ENCODE measurements around the gene HSP90B1. TPM values are rescaled to one million over a fixed set of nuclear protein-coding genes. Genes with fewer than 3 reads are reported as not detected.

Gene HSP90B1
- total and polyA plus RNA-seq, 2 of the 13 experiments (the other 11 are each of a cell fraction or from before 2014, with no cell fraction given), result 800 to 954 TPM

- TF ChIP-seq ZBTB7B (CRISPR knock-in tag; IDR thresholded peaks at IDR 0.05) (no peak; the same call in 1 of the 2 replicates), DMAP1 (CRISPR knock-in tag; IDR thresholded peaks at IDR 0.05) (peak; percentile 97), LBX2 (CRISPR knock-in tag; IDR thresholded peaks at IDR 0.05; ENCODE audit: borderline replicate concordance) (no peak), ZHX1 (CRISPR knock-in tag; IDR thresholded peaks at IDR 0.05; ENCODE audit: low read depth) (0 out of 2 replicates have a peak, but pooled peaks have one; percentile 71), MXI1 (IDR thresholded peaks at IDR 0.05; ENCODE audit: borderline replicate concordance, low read depth, low read length) (no peak; the same call in 2 of the 3 replicates), ZNF678 (CRISPR knock-in tag; IDR thresholded peaks at IDR 0.05) (no peak), ZNF263 (CRISPR knock-in tag; IDR thresholded peaks at IDR 0.05) (peak; percentile 52; the same call in 1 of the 2 replicates), ZNF280B (CRISPR knock-in tag; IDR thresholded peaks at IDR 0.05; ENCODE audit: borderline replicate concordance) (peak; percentile 94), DRAP1 (CRISPR knock-in tag; IDR thresholded peaks at IDR 0.05) (peak; percentile 97), MTF2 (CRISPR knock-in tag; IDR thresholded peaks at IDR 0.05; ENCODE audit: borderline replicate concordance) (no peak), ZNF883 (CRISPR knock-in tag; IDR thresholded peaks at IDR 0.05; ENCODE audit: not compliant biosample characterization) (peak; percentile 78), MIXL1 (CRISPR knock-in tag; IDR thresholded peaks at IDR 0.05) (0 out of 2 replicates have a peak, but pooled peaks have one; percentile 25), ZNF382 (CRISPR knock-in tag; IDR thresholded peaks at IDR 0.05; ENCODE audit: borderline replicate concordance) (no peak), HMGXB3 (CRISPR knock-in tag; IDR thresholded peaks at IDR 0.05; ENCODE audit: borderline replicate concordance) (peak; percentile 76; the same call in 1 of the 2 replicates), ZNF468 (CRISPR knock-in tag; IDR thresholded peaks at IDR 0.05) (no peak), ZNF780A (CRISPR knock-in tag; IDR thresholded peaks at IDR 0.05) (peak; percentile 70; the same call in 1 of the 2 replicates), RNF219 (CRISPR knock-in tag; IDR thresholded peaks at IDR 0.05) (no peak)
These were observed at the start of gene HSP90B1 (continued) for GRCh38 chr12:103930034-103930786.
